Glomerular endothelial cell (primary cell): ENCODE data around the gene SRGAP3. TPM values are rescaled to one million over a fixed set of nuclear protein-coding genes. Genes with fewer than 3 reads are reported as not detected.

Experiments
- DNase-seq: peaks from one replicate; pipeline ENCODE4 v3.0.0-alpha.2; 2011; ENCODE audit warnings: low read depth, low spot score; ENCODE audit errors: extremely low read depth
- total RNA-seq: library from RNA; depleted of rRNA; stranded (reverse); fragments of >200 nt; gene quantifications from 2 replicates; pipeline ENCODE4 v1.2.3, GENCODE V29; 2015

The SRGAP3 gene
- total RNA-seq, 1 donor from 2014 or later = 0.76 TPM

DNA sequence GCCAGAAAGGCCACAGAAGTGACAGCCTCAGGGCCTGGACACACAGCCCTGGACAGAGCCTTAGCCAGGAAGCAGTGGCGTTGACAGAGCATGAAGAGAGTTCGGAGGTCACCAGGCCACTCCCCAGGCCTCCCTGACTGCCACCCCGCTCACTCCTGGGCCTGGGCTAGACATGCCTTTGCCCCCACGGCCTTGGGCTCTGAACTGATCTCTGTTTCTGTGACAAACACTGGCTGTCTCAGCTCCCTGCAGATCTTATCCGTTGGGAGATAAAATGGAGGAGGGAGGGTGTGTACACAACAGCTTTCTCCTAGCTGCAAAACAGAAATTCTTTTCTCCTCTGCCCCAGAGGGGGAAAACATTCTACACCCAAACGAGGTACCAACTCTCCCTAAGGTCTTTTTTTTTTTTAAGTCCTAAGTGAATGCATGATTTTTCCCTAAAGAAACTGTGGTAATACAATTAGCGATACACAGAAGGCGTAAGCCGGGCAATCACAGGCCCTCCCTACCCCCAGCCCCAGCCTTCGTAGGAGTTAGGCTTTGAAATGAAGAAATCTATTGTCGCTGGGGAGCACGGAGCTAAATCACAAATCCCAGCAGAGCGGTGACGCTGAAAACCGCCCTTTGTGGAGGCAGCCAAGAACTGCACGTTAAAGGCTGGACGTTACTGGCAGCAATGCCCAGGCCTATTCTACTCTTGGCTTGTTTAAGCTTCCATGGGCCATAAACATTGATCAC, 45.0 kb downstream of the SRGAP3 start:
- no peak for DNase-seq

DNA sequence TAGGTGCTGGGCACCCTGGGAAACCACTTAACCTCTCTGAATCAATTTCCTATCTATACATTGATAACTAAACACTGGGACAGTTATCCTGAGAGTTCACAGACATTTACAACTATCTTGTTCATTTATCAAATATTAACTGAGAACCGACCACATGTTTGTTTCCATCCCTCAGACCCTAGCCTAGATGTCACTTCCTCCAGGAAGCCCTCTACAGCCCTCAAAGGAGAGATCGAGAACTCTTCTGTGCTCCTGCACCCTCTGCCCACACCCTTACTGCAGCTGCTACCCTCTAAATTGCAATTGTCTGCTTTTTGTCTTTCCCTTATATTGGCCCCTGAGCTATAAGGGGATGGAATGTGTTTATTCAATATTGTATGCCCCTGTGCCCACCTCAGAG, 46.1 kb downstream of the SRGAP3 start:
- DNase-seq = no peak

GRCh38 chr3:9202546-9202945, 46.9 kb downstream of the SRGAP3 start:
- no peak for DNase-seq

- no peak for DNase-seq
Measured at GRCh38 chr3:9201955-9202354, 47.5 kb downstream of the SRGAP3 start.

- DNase-seq = no peak
Measured at GRCh38 chr3:9201266-9201665, 48.2 kb downstream of the SRGAP3 start.

GRCh38 chr3:9199775-9200174, 49.7 kb downstream of the SRGAP3 start:
- no peak for DNase-seq

DNA sequence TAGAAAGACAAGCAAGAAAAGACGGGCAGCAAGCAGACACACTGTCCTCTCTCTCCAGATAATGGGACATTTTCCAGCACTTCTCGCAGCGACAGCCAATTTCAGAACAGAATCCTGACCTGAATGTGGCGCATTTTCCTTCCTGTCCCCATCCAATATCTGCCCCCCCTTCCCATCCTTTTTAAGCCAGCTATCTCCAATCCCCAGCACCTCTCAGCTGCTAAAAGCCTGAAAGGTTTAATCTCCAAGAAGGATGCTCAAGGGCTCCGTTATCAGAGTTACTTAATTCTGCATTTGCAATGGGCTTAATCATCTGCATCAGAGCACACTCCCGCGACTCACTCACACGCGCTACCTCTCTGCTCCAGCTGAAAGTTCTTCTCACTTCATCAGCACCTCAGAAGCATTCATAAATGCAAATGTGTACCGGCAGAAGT, 50.5 kb downstream of the SRGAP3 start:
- DNase-seq = no peak

- no peak for DNase-seq
Measured at GRCh38 chr3:9198261-9198660, 51.2 kb downstream of the SRGAP3 start.

DNA sequence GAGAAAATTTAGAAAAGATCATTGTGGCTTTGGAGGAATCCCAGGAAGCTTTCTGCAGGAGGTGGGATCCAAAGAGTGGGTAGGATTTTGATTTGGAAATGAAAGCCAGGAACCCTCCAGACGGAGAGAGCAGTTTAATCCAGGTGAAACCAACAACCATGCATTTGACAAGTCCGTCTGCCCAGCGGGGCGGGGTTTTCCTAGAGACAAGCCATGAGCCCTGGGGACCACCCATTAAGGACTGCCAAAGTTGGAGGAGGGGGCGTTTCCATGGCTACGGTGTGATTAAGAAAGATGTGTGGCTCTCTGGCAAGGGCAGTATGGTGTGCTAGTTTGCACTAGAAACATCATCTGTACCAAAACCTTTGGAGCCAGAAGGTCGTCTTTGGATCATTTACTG, 53.4 kb downstream of the SRGAP3 start:
- DNase-seq = no peak

DNA sequence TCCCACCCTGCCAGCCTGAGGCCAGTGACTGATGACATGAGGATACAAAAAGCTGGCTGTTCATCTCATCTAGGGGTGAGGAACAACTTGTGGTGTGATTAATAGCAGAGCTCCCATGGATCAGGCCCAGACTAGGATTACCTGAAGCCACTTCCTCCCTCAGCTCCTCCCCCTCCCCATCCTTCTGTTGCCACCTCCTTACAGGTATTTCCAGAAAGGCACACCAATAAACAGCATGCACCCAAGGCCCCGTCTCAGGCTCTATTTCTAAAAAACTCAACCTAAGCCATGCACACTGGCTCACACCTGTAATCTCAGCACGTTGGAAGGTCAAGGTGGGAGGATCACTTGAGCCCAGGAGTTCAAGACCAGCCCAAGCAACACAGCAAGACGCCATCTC, 54.1 kb downstream of the SRGAP3 start:
- no peak for DNase-seq

- no peak for DNase-seq
Measured at GRCh38 chr3:9194509-9195184, 54.8 kb downstream of the SRGAP3 start.

DNA sequence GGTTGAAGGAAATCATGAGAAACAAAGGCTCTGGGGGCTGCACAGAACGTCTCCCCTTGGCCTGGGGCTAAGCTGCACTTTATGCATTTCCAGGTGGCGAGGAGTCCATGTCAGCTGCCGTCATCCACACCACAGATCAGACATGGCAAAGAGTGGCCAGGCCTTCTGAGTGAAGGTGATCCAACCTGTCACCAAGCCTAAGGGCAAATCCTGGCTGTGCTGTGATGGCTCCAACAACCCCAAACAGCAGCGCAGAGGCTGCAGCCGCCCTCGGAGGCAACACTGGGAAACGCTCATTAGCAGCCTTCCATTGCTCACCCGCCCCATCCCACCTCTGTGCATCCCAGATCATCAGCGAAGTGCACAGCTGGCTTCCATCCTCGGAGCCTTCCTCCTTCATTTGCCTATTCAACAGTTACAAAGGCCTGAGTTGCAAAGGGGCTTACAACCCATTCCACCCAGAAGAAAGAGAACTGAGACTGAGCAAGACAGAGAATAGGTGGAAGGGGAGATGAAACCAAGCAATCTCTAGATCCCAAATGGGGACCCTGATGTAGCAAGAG, 55.7 kb downstream of the SRGAP3 start:
- DNase-seq = no peak

DNA sequence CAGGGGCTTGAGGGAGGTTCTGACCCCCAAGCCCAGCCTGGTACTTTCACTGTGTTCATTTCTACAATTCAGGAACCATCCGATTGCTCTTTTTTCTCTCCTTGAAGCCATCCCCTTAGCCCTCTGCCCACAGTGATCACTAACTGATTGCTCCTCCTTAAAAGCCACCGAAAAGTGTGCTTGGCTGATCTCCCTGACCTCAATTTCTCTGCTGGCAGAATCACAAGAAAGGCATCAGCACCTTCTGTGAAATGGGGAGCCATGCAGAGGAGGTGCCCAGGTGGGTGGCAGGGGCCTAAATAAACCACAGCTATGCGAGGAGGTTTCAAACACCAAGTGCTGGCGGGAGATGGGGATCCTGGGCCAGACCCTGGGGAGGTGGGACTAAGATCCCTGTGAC, 56.2 kb downstream of the SRGAP3 start:
- no peak for DNase-seq

- DNase-seq = no peak
Measured at GRCh38 chr3:9192248-9193025, 57.0 kb downstream of the SRGAP3 start.

DNA sequence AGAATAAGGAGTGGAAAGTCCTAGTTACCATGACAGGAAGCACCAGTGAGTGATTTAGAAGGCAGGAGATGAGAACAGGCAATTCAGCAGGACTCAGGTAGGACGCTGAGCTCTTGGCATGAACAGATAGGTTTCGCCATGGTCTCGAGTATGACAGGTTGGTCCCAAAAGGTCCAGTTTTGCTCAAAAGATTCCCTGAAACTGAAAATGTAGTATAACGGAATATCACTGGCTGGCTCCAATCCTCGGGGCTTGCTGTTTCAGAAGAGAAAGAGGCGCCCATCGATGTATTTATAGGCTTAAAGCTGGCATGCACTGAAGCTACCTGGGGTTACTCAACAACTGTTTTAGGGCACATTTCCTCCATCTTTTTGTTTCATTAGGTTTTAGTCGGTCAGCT, 59.2 kb downstream of the SRGAP3 start:
- DNase-seq = no peak

GRCh38 chr3:9188583-9188982, 60.9 kb downstream of the SRGAP3 start:
- DNase-seq = no peak

DNA sequence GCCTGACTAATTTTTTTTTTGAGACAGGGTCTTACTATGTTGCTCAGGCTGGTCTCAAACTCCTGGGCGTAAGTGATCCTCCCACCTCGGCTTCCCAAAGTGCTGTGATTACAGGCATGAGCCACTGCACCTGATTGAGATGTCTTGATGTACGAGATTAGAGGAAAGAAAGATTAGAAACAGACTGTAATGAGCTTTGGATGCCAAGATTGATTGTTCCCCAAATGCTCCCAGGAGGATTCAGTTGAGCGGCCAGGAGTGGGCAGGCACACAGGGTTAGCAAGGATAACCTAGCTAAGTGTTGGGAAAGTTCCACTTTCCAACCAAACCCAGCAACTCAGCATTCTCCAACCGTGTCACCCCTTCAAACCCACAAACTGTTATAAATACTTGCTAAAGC, 63.7 kb downstream of the SRGAP3 start:
- no peak for DNase-seq

- DNase-seq = no peak
Measured at GRCh38 chr3:9185046-9185445, 64.4 kb downstream of the SRGAP3 start.

DNA sequence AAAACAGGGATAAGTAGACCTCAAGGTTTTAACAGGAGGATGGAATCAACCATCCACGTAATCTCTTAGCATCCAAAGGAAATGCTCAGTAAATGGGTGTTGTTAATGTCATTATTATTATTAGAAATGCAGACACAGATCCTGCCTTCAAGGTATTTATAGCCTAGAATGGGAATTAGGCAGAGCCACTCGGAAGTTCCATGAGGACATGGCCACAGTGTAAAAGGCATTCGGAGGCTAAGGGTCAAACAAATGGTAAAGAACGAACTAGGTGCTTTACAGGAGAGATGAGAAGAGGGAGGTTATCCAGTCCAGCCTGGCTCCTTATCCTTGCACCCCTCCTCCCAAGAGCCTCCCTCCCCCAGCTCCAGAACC, 65.0 kb downstream of the SRGAP3 start:
- no peak for DNase-seq

DNA sequence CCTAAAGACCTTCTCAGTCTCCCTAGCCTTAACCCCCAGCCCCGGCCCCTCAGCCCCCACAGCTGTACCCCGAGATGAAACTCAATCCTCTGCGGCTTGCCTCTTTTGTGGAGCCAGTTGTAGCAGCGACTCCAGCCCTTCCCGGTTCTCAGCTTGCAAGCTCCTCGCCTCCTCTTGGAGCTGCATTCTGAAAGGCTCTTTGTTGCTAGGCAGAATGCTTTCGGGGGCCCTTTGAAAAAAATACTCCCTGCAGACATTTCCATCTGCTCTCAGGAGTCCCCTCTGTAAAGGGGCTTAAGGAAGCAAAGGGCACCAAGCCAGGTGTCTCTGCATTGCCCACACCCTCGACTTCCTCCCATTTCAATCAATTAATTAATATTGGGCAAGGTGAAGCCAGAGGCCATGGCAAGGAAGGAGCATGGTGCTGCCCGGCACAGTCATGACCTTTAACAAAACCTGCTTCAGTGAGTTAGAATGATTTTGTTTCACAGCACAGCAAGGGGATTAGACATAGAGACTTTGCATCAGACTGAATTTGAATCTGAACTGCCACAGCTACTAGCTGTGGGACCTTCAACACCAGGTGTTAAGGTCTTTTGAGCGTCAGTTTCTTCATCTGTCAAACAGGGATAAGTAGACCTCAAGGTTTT, 65.5 kb downstream of the SRGAP3 start:
- DNase-seq = no peak

DNA sequence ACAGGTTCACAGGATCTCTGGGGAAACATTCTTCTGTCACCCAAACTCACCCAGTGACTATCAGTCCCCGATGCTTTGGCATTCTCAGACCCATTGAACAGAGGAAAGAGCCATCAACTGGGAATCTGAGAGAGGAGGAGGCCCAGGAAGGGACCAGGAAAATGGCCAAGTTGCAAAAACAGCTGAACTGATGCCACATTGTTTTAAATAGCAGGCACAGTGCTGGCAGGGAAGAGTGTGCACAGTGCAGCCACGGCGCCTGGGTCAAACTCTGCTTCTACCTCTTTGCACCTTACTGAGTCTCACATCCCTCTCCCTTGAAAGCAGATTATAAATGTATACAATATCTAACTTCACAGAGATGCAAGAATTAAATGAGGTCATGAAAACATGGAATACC, 66.4 kb downstream of the SRGAP3 start:
- no peak for DNase-seq
